H1 (cell line): Measurements from ENCODE around the gene NHS. TPM values are rescaled to one million over a fixed set of nuclear protein-coding genes. Genes with fewer than 3 reads are reported as not detected.

ENCODE experiments used
- CTCF ChIA-PET: fragments of 300-600 bp; sonication (Branson Sonifier 250); formaldehyde crosslinking; loops from one replicate; lab custom pipeline; 2021; ENCODE audit not compliant: partially characterized antibody; lab: Charles Lee
- POLR2A ChIA-PET: fragments of 300-600 bp; sonication (Branson Sonifier 250); formaldehyde crosslinking; loops from one replicate; lab custom pipeline; 2021; ENCODE audit warnings: inconsistent platforms; ENCODE audit not compliant: partially characterized antibody; lab: Charles Lee
- DNase-seq, 2 experiments: peaks; one replicate each; pipeline versions ENCODE4 v3.0.0 to v3.0.0-alpha.2; 2010 to 2022; ENCODE audit warnings: low spot score in 2 of 2, low read depth in 1 of 2, mixed read lengths in 1 of 2
- FAIRE-seq: peaks from 2 replicates; lab custom pipeline; 2011; peaks lifted over from hg19 to GRCh38; lab: Jason Lieb, UNC
- H2AFZ ChIP-seq: 2 replicates; pipeline ENCODE4 v1.8.1; 2012; ENCODE audit warnings: low read length, inconsistent platforms
- H2AK5ac ChIP-seq: 2 replicates; pipeline ENCODE4 v1.6.1; 2013; ENCODE audit warnings: low read depth, low read length
- H2BK120ac ChIP-seq: replicated peaks from 2 replicates; pipeline ENCODE3; 2013; ENCODE audit warnings: low read depth, low read length, inconsistent platforms
- H2BK12ac ChIP-seq: 2 replicates; pipeline ENCODE4 v1.6.1; 2013; ENCODE audit warnings: low read depth, low read length
- H2BK15ac ChIP-seq: 2 replicates; pipeline ENCODE4 v1.6.1; 2013; ENCODE audit warnings: low read length
- H2BK20ac ChIP-seq: 2 replicates; pipeline ENCODE4 v1.6.1; 2013; ENCODE audit warnings: low read length
- H2BK5ac ChIP-seq: 2 replicates; pipeline ENCODE4 v1.6.1; 2013; ENCODE audit warnings: low read depth, low read length
- H3K14ac ChIP-seq: 2 replicates; pipeline ENCODE4 v1.6.1; 2013; ENCODE audit warnings: inconsistent platforms; ENCODE audit not compliant: insufficient read length
- H3K18ac ChIP-seq: 2 replicates; pipeline ENCODE4 v1.6.1; 2013; ENCODE audit warnings: low read length; ENCODE audit errors: extremely low read depth
- H3K23ac ChIP-seq: 2 replicates; pipeline ENCODE4 v1.6.1; 2013; ENCODE audit warnings: inconsistent platforms; ENCODE audit not compliant: insufficient read length
- H3K23me2 ChIP-seq: 2 replicates; pipeline ENCODE4 v1.6.1; 2013; ENCODE audit warnings: low read depth, low read length
- H3K27ac ChIP-seq: 2 replicates; pipeline ENCODE4 v1.6.1; 2011; ENCODE audit warnings: low read depth, low read length, inconsistent platforms
- H3K27me3 ChIP-seq, 4 experiments: replicated peaks in 1 of 4; 1 replicate in 1 of 4; 2 replicates in 3 of 4; pipeline versions ENCODE4 v1.6.1 to v1.8.1; 2011 to 2013; ENCODE audit warnings: low read length in 3 of 4, mild to moderate bottlenecking in 3 of 4, inconsistent platforms in 2 of 4, mixed read lengths in 2 of 4, moderate library complexity in 1 of 4; ENCODE audit not compliant: control insufficient read depth in 3 of 4, insufficient read depth in 3 of 4; ENCODE audit errors: extremely low read depth in 1 of 4
- H3K36me3 ChIP-seq, 4 experiments: 2 replicates each; pipeline versions ENCODE4 v1.6.1 to v1.8.1; 2011 to 2013; ENCODE audit warnings: mild to moderate bottlenecking in 4 of 4, low read length in 3 of 4, moderate library complexity in 2 of 4, control low read depth in 1 of 4, inconsistent platforms in 1 of 4; ENCODE audit not compliant: insufficient read depth in 4 of 4, control insufficient read depth in 2 of 4
- H3K4ac ChIP-seq: replicated peaks from 2 replicates; pipeline ENCODE3; 2013; ENCODE audit warnings: low read length, low read depth, mixed read lengths, inconsistent platforms; ENCODE audit not compliant: insufficient read length
- H3K4me1 ChIP-seq, 4 experiments: replicated peaks in 1 of 4; 1 replicate in 1 of 4; 2 replicates in 3 of 4; pipeline versions ENCODE4 v1.6.1 to v1.8.1; 2011 to 2013; ENCODE audit warnings: low read length in 3 of 4, inconsistent platforms in 2 of 4, mixed read lengths in 1 of 4; ENCODE audit not compliant: insufficient read depth in 4 of 4, control insufficient read depth in 3 of 4
- H3K4me2 ChIP-seq, 2 experiments: 2 replicates each; pipeline versions ENCODE4 v1.6.1 to v1.8.1; 2011 to 2013; ENCODE audit warnings: low read depth in 2 of 2, low read length in 2 of 2, control low read depth in 1 of 2, inconsistent platforms in 1 of 2, mild to moderate bottlenecking in 1 of 2; ENCODE audit not compliant: insufficient read depth in 1 of 2
- H3K4me3 ChIP-seq, 4 experiments: fragments of 200-600, 300-600 bp in 1 of 4; sonication (generic), shearing (Covaris generic), sonication (Bioruptor Twin) in 1 of 4; 2 replicates each; pipeline versions ENCODE4 v1.5.1 to v1.8.1; 2011 to 2016; ENCODE audit warnings: low read length in 4 of 4, low read depth in 3 of 4, control low read depth in 2 of 4, inconsistent platforms in 2 of 4, mild to moderate bottlenecking in 2 of 4, mixed read lengths in 1 of 4, moderate library complexity in 1 of 4; ENCODE audit not compliant: insufficient read depth in 2 of 4; ENCODE audit errors: extremely low read depth in 1 of 4
- H3K56ac ChIP-seq: replicated peaks from 2 replicates; pipeline ENCODE3; 2013; ENCODE audit warnings: low read depth, mild to moderate bottlenecking, mixed read lengths, low read length, inconsistent platforms; ENCODE audit not compliant: insufficient read length
- H3K79me1 ChIP-seq: 2 replicates; pipeline ENCODE4 v1.6.1; 2013; ENCODE audit warnings: low read depth, low read length, control low read depth
- H3K79me2 ChIP-seq, 2 experiments: 2 replicates each; pipeline versions ENCODE4 v1.6.1 to v1.8.1; 2012 to 2013; ENCODE audit warnings: low read length in 2 of 2, mild to moderate bottlenecking in 2 of 2, inconsistent platforms in 1 of 2; ENCODE audit not compliant: insufficient read depth in 2 of 2, control insufficient read depth in 1 of 2
- H3K9ac ChIP-seq, 4 experiments: replicated peaks in 1 of 4; 1 replicate in 1 of 4; 2 replicates in 3 of 4; pipeline versions ENCODE4 v1.6.1 to v1.8.1; 2011 to 2013; ENCODE audit warnings: low read depth in 3 of 4, low read length in 3 of 4, control low read depth in 2 of 4, mild to moderate bottlenecking in 2 of 4, moderate library complexity in 2 of 4, inconsistent platforms in 1 of 4; ENCODE audit errors: extremely low read depth in 1 of 4
- H3K9me3 ChIP-seq, 2 experiments: 2 replicates each; pipeline versions ENCODE4 v1.6.1 to v1.8.1; 2012 to 2013; ENCODE audit warnings: mild to moderate bottlenecking in 2 of 2, moderate library complexity in 2 of 2, control low read depth in 1 of 2, inconsistent platforms in 1 of 2, low read depth in 1 of 2, low read length in 1 of 2, mixed read lengths in 1 of 2; ENCODE audit not compliant: insufficient read depth in 2 of 2
- H4K20me1 ChIP-seq, 2 experiments: replicated peaks in 1 of 2; 2 replicates each; pipeline versions ENCODE3 to v1.8.1; 2011 to 2013; ENCODE audit warnings: inconsistent platforms in 2 of 2, low read length in 2 of 2, mild to moderate bottlenecking in 1 of 2; ENCODE audit not compliant: insufficient read depth in 2 of 2, control insufficient read depth in 1 of 2
- H4K5ac ChIP-seq: 2 replicates; pipeline ENCODE4 v1.6.1; 2013; ENCODE audit warnings: low read length, low read depth, mixed read lengths, inconsistent platforms; ENCODE audit not compliant: insufficient read length
- H4K8ac ChIP-seq: 2 replicates; pipeline ENCODE4 v1.8.0; 2013; ENCODE audit warnings: mild to moderate bottlenecking, moderate library complexity, low read length, inconsistent platforms; ENCODE audit not compliant: insufficient read depth; ENCODE audit errors: extremely low read depth
- H4K91ac ChIP-seq: replicated peaks from 2 replicates; pipeline ENCODE3; 2013; ENCODE audit warnings: low read length, mixed read lengths, inconsistent platforms; ENCODE audit not compliant: insufficient read length
- ATF3 ChIP-seq: IDR thresholded peaks from 2 replicates; pipeline ENCODE4 v1.6.1; 2011; ENCODE audit warnings: low read depth, mild to moderate bottlenecking, low read length; ENCODE audit not compliant: insufficient read depth
- POLR2A ChIP-seq, 2 experiments: IDR thresholded peaks; 1 replicate in 1 of 2; 2 replicates in 1 of 2; pipeline ENCODE4 v1.6.1; 2011; ENCODE audit warnings: low read depth in 2 of 2, low read length in 2 of 2, mild to moderate bottlenecking in 2 of 2; ENCODE audit errors: control extremely low read depth in 1 of 2
- POU5F1 ChIP-seq: IDR thresholded peaks from 2 replicates; pipeline ENCODE4 v1.6.1; 2011; ENCODE audit warnings: low read depth, mild to moderate bottlenecking, low read length, moderate library complexity
- SRF ChIP-seq: IDR thresholded peaks from 2 replicates; pipeline ENCODE4 v1.6.1; 2011; ENCODE audit warnings: mild to moderate bottlenecking, low read depth, low read length, moderate library complexity
- TBP ChIP-seq: IDR thresholded peaks from 2 replicates; pipeline ENCODE4 v1.6.1; 2011; ENCODE audit warnings: low read depth, low read length, improper control_type of control experiment
- WGBS, 2 experiments: shearing (Covaris generic) in 1 of 2; methylation state at CpG; one replicate each; pipeline versions ENCODE4 v1.1.6 to v1.1.7; 2013 to 2015; ENCODE audit warnings: low lambda C conversion rate in 2 of 2, mixed read lengths in 2 of 2, inconsistent platforms in 1 of 2, low coverage in 1 of 2, missing lambda C conversion rate in 1 of 2; ENCODE audit not compliant: insufficient replicate concordance in 2 of 2, insufficient coverage in 1 of 2, insufficient read length in 1 of 2; ENCODE audit errors: extremely low coverage in 1 of 2, missing lambda C conversion rate in 1 of 2; 5-methylcytosine and 5-hydroxymethylcytosine counted together
- polyA plus RNA-seq, 7 experiments: library from polyadenylated mRNA; depleted of rRNA in 3 of 7; stranded (reverse) in 5 of 7; unstranded in 2 of 7; fragments of >200 nt in 5 of 7; fragments of 200-250 nt in 2 of 7; gene quantifications; 1 replicate in 5 of 7; 2 replicates in 1 of 7; 4 replicates in 1 of 7; pipeline versions ENCODE4 v1.2.1 to v1.2.3, GENCODE V29; 2011 to 2013; ENCODE audit warnings: missing spikeins in 2 of 7, mixed read lengths in 2 of 7
- total RNA-seq: library from RNA; stranded (reverse); fragmentation: NEBNext Ultra II Directional; extraction: Animal tissue kit (Norgen Biotek cat#: 25700); gene quantifications from 2 replicates; pipeline ENCODE4 v1.2.1, GENCODE V29; 2021

The NHS gene
- total and polyA plus RNA-seq, 2 of the 8 experiments (the other 6 are each of a cell fraction or from before 2014, with no cell fraction given) = 2.2 to 6.7 TPM

- Histone ChIP-seq H3K79me1 (no peaks in the 10 kb centered on the region), H3K9ac (no peak overlapping the region), H2BK15ac (no peak overlapping the region), H2BK120ac (no peak overlapping the region), H3K79me2 (no peaks in the 10 kb centered on the region), H3K14ac (no peak overlapping the region), H3K56ac (no peak overlapping the region), H3K36me3 (no peaks in the 10 kb centered on the region), H3K27me3 (no peaks in the 10 kb centered on the region), H4K20me1 (no peaks in the 10 kb centered on the region), H3K18ac (no peak overlapping the region), H3K23ac (no peak overlapping the region), H3K4me2 (no peak overlapping the region), H3K4me1 (no peaks in the 10 kb centered on the region; a peak in 1 of 7 replicates), H2AK5ac (no peak overlapping the region), H3K23me2 (no peaks in the 10 kb centered on the region), H2AFZ (no peak overlapping the region), H2BK12ac (no peak overlapping the region), H2BK20ac (no peak overlapping the region), H2BK5ac (no peak overlapping the region), H3K27ac (no peak overlapping the region), H3K4me3 (no peak overlapping the region), H4K5ac (no peak overlapping the region), H4K91ac (no peak overlapping the region), H3K4ac (no peak overlapping the region), H4K8ac (no peak overlapping the region), H3K9me3 (no peaks in the 10 kb centered on the region)
- FAIRE-seq (no peak), DNase-seq (no peak)
- ChIA-PET CTCF (interaction anchor here (0.6 to 1.2 kb wide), 5 partner anchors 11 to 352 kb away, joined by 3 to 4 read pairs (median 3); no protein-coding TSS in a partner anchor), POLR2A (no interaction called here)
- WGBS, 2 experiments = 89% methylated on average over 8 of the region's 8 CpGs; no CpG with 5 or more reads in 1 of the 2 experiments
- no peak for TF ChIP-seq TBP
- TF ChIP-seq POLR2A (IDR thresholded peaks at IDR 0.05; ENCODE audit: control extremely low read depth in 1 of 2, low read depth in 2 of 2, low read length in 2 of 2) = no peak
- no peak for TF ChIP-seq ATF3
- TF ChIP-seq POU5F1 = no peak
- TF ChIP-seq SRF = no peak
Measured at GRCh38 chrX:17567187-17567586, 192.2 kb downstream of the NHS start.
